A673 (cell line): ENCODE results near the gene MBIP. TPM values are rescaled to one million over a fixed set of nuclear protein-coding genes. Genes with fewer than 3 reads are reported as not detected.

Experiments used
- BruUV-seq: library from RNA; stranded (reverse); fragments of 400-500 nt; replicated peaks from 2 replicates; lab custom pipeline; 2021; lab: Mats Ljungman, UMichigan
- CTCF ChIA-PET: fragments of 300-600 bp; sonication (Branson Sonifier 250); formaldehyde crosslinking; loops from one replicate; lab custom pipeline; 2022; ENCODE audit warnings: antibody characterized with exemption; lab: Charles Lee
- POLR2A ChIA-PET: fragments of 300-600 bp; sonication (Branson Sonifier 250); formaldehyde crosslinking; loops from one replicate; lab custom pipeline; 2022; ENCODE audit warnings: antibody characterized with exemption; ENCODE audit not compliant: low non-redundant PET; lab: Charles Lee
- DNase-seq: peaks from one replicate; pipeline ENCODE4 v3.0.0-alpha.2; 2015; ENCODE audit warnings: low spot score
- H3K27ac ChIP-seq: fragments of 200-600 bp; sonication (generic); 2 replicates; pipeline ENCODE4 v1.5.1; 2016; ENCODE audit warnings: mixed run types, low read depth, mild to moderate bottlenecking, mixed read lengths, antibody characterized with exemption, low read length; ENCODE audit not compliant: poor library complexity, severe bottlenecking
- H3K27me3 ChIP-seq: fragments of 200-600 bp; sonication (generic); replicated peaks from 2 replicates; pipeline ENCODE4 v1.6.1; 2017; ENCODE audit warnings: mixed run types, low read depth, mild to moderate bottlenecking, mixed read lengths, antibody characterized with exemption, low read length; ENCODE audit not compliant: insufficient read depth, poor library complexity
- H3K36me3 ChIP-seq: fragments of 200-600 bp; sonication (generic); 2 replicates; pipeline ENCODE4 v1.6.1; 2016; ENCODE audit warnings: mixed run types, mild to moderate bottlenecking, mixed read lengths, antibody characterized with exemption, low read length; ENCODE audit not compliant: insufficient read depth, poor library complexity, severe bottlenecking
- H3K4me1 ChIP-seq: fragments of 200-600 bp; sonication (generic); 2 replicates; pipeline ENCODE4 v1.6.1; 2017; ENCODE audit warnings: mixed run types, mild to moderate bottlenecking, mixed read lengths, antibody characterized with exemption, low read length; ENCODE audit not compliant: insufficient read depth, poor library complexity, severe bottlenecking
- H3K4me3 ChIP-seq: fragments of 200-600 bp; sonication (generic); 2 replicates; pipeline ENCODE4 v1.5.1; 2016; ENCODE audit warnings: low read depth, mixed run types, mild to moderate bottlenecking, mixed read lengths, low read length; ENCODE audit not compliant: poor library complexity, severe bottlenecking
- H3K9me3 ChIP-seq: fragments of 200-600 bp; sonication (generic); 2 replicates; pipeline ENCODE4 v1.6.1; 2016; ENCODE audit warnings: mixed run types, low read depth, mild to moderate bottlenecking, mixed read lengths, antibody characterized with exemption, low read length; ENCODE audit not compliant: poor library complexity, severe bottlenecking
- EZH2 ChIP-seq: fragments of 200-600 bp; sonication (generic); IDR thresholded peaks from 2 replicates; pipeline ENCODE4 v1.6.1; 2017; ENCODE audit warnings: borderline replicate concordance, low read depth, mild to moderate bottlenecking, mixed read lengths, antibody characterized with exemption, low read length; ENCODE audit not compliant: poor library complexity, severe bottlenecking
- intact Hi-C: fragments of 100-400 bp; cut with micrococcal nuclease; formaldehyde crosslinking; loops from one replicate; pipeline ENCODE4 v1.10.0; 2022; ENCODE audit not compliant: unreplicated experiment
- total RNA-seq: library from RNA; stranded (reverse); gene quantifications from 2 replicates; pipeline ENCODE4 v1.2.3, GENCODE V29; 2021
- TF ChIP-seq, protein P1 (sequence below): fragments of 300-800, 200-600 bp; sonication (generic); conservative IDR thresholded peaks from 2 replicates; pipeline ENCODE4 v1.5.1; 2017; ENCODE audit warnings: low read depth, mild to moderate bottlenecking, antibody characterized with exemption, low read length, moderate library complexity, mixed read lengths

The MBIP gene
- total RNA-seq, 1 experiment from 2014 or later = 23.2 TPM

DNA sequence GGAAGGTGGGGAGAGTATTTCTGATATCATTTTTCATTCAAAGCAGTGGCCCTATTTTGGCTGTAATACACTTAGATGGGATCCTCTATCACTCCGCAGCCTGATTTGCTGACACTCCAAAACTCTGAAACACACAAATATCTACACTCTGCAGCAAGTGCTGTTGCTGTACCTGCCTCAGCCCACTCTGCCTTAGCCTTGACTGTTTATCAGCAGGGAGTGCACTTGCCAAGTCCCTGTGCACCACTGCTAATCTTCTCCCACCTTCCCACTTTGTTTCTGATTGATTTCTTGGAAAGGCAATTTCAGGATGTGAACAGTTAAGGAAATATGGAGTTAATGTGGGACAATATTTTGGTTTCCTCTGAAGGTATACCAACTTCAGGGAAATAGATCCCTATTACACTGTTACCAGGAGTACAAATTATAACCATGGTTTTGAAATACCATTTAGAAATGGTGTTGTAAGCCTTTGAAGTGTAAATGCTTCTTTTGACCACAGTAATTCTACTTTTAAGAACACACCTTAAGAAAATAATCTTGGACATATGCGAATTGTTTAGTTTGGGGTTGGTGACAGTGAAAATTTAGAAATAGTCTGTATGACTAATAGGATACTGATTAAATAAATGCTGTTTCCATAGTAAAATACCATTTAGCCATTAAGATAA, 59.3 kb downstream of the MBIP start:
- ChIA-PET POLR2A (no interaction called here), CTCF (no interaction called here)
- DNase-seq = no peak
- Histone ChIP-seq H3K4me1 (no peaks in the 10 kb centered on the region), H3K36me3 (no peaks in the 10 kb centered on the region), H3K27me3 (peaks cover 65% of the 10 kb centered on the region), H3K27ac (no peak overlapping the region), H3K4me3 (no peak overlapping the region), H3K9me3 (no peaks in the 10 kb centered on the region)
- intact Hi-C loops = no loop called here
- TF ChIP-seq, protein P1, sequence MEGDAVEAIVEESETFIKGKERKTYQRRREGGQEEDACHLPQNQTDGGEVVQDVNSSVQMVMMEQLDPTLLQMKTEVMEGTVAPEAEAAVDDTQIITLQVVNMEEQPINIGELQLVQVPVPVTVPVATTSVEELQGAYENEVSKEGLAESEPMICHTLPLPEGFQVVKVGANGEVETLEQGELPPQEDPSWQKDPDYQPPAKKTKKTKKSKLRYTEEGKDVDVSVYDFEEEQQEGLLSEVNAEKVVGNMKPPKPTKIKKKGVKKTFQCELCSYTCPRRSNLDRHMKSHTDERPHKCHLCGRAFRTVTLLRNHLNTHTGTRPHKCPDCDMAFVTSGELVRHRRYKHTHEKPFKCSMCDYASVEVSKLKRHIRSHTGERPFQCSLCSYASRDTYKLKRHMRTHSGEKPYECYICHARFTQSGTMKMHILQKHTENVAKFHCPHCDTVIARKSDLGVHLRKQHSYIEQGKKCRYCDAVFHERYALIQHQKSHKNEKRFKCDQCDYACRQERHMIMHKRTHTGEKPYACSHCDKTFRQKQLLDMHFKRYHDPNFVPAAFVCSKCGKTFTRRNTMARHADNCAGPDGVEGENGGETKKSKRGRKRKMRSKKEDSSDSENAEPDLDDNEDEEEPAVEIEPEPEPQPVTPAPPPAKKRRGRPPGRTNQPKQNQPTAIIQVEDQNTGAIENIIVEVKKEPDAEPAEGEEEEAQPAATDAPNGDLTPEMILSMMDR = no peak
- TF ChIP-seq EZH2 = no peak
- BruUV-seq = no TSS peak

DNA sequence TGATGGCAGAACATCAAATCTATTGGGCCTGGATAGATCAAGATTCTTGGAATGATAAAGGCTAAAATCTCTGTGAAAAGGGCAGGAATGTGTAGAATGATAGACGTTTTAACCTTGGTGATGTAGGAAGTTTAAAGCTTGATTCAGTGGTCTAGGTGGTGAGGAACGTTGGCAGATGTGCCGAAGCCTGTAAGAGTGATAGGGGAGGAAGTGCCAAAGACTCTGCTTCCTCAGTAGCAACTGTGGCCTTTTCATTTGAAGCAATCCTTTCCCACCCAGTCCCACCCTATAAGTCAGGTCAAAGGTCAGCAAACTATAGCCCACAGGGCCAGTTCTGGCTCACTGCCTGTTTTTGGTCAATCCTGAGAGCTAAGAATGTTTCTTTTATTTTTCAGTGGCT, 62.2 kb downstream of the MBIP start:
- no peak for DNase-seq
- H3K4me1 ChIP-seq = no peaks in the 10 kb centered on the region
- CTCF ChIA-PET = no interaction called here
- peaks cover 45% of the 10 kb centered on the region for H3K27me3 ChIP-seq
- H3K9me3 ChIP-seq = no peaks in the 10 kb centered on the region
- H3K4me3 ChIP-seq = no peak overlapping the region
- no peak for TF ChIP-seq EZH2
- TF ChIP-seq, protein P1 = no peak
- POLR2A ChIA-PET = no interaction called here
- no peak overlapping the region for H3K27ac ChIP-seq
- BruUV-seq = no TSS peak
- no peaks in the 10 kb centered on the region for H3K36me3 ChIP-seq
- intact Hi-C loops = no loop called here

DNA sequence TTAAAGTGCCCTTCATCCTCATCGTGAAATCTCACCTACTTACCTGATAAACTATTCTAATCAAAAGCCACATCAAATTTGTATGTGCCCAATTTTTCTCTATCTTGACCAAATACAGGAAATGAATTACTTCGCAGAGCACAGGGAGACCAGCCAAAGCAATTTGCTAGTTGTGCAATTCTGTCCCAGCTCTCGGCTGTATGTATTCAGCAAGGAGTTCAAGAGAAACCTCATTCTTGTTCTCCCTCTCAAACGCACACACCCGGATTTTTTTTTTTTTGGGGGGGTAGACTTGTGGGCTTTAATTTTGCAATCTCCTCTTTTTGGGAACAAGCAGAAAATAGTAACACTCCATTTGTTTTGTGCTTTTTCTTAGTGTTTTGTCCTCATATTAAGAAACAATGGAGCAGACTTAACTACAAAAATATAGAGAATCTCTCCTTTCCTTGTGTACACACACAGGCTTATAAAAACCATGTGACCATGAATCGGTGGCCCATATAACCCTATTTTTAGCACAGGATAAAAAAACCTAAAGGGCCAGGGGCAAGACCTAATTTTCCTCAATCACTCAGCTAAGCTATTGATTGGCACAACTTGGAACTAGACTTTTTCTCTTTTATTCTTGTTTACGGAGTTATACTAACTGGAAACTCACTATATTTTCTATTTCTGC, 64.2 kb downstream of the MBIP start:
- BruUV-seq = no TSS peak
- DNase-seq = no peak
- Histone ChIP-seq H3K4me3 (no peak overlapping the region), H3K4me1 (no peaks in the 10 kb centered on the region), H3K27ac (no peak overlapping the region), H3K9me3 (no peaks in the 10 kb centered on the region), H3K27me3 (peaks cover 39% of the 10 kb centered on the region), H3K36me3 (no peaks in the 10 kb centered on the region)
- TF ChIP-seq, protein P1 = no peak
- ChIA-PET CTCF (no interaction called here), POLR2A (no interaction called here)
- intact Hi-C loops = no loop called here
